Tibial nerve (tissue), 4 donors: ENCODE results near the gene ZNRF1. TPM values are rescaled to one million over a fixed set of nuclear protein-coding genes. Genes with fewer than 3 reads are reported as not detected.
"Not testable (repeated sequence)": the region's sequence is repeated elsewhere in the genome, so short reads cannot be mapped to it uniquely, and the experiment has no call there.

Experiments
- DNase-seq, 2 donors: peaks; one replicate each; pipeline ENCODE4 v3.0.0-alpha.2; 2019; ENCODE audit warnings: low spot score in 2 of 2
- H3K27ac ChIP-seq, 4 donors: fragments of 200-600 bp; sonication (generic) in 3 of 4; one replicate each; pipeline ENCODE4 v1.5.1; 2017 to 2019; ENCODE audit warnings: mild to moderate bottlenecking in 1 of 4
- H3K27me3 ChIP-seq, 2 donors: fragments of 200-600 bp; sonication (generic) in 1 of 2; one replicate each; pipeline versions ENCODE4 v1.5.1 to v1.6.0; 2017 to 2019
- H3K36me3 ChIP-seq, 3 donors: fragments of 200-600 bp; sonication (generic); one replicate each; pipeline ENCODE4 v1.5.1; 2018 to 2019
- H3K4me1 ChIP-seq, 4 donors: fragments of 200-600 bp; sonication (generic) in 3 of 4; one replicate each; pipeline ENCODE4 v1.5.1; 2017 to 2019
- H3K4me3 ChIP-seq, 4 donors: fragments of 200-600 bp; sonication (generic) in 3 of 4; one replicate each; pipeline ENCODE4 v1.5.1; 2017 to 2019; ENCODE audit warnings: mild to moderate bottlenecking in 1 of 4, moderate library complexity in 1 of 4
- H3K9me3 ChIP-seq, 4 donors: fragments of 200-600 bp; sonication (generic) in 3 of 4; one replicate each; pipeline ENCODE4 v1.5.1; 2017 to 2019
- CTCF ChIP-seq, 5 experiments: fragments of 200-600 bp in 3 of 5; fragments of 450-650 bp in 2 of 5; sonication (generic) in 3 of 5; IDR thresholded peaks; one replicate each; pipeline ENCODE4 v1.5.1; 2016 to 2019; ENCODE audit warnings: antibody characterized with exemption in 5 of 5, mild to moderate bottlenecking in 3 of 5, moderate library complexity in 2 of 5
- EP300 ChIP-seq, 2 donors: sonication (generic); formaldehyde crosslinking; IDR thresholded peaks; one replicate each; pipeline ENCODE4 v1.6.1; 2017; ENCODE audit warnings: antibody characterized with exemption in 2 of 2, mild to moderate bottlenecking in 1 of 2
- POLR2A ChIP-seq, 2 donors: fragments of 450-650 bp; IDR thresholded peaks; one replicate each; pipeline ENCODE4 v1.6.1; 2017; ENCODE audit warnings: antibody characterized with exemption in 2 of 2, mild to moderate bottlenecking in 2 of 2, moderate library complexity in 2 of 2
- WGBS, 2 donors: methylation state at CpG; one replicate each; pipeline ENCODE4 v1.1.5; 2018; 5-methylcytosine and 5-hydroxymethylcytosine counted together
- total RNA-seq, 4 donors: library from RNA; depleted of rRNA; stranded (reverse); fragments of >200 nt; gene quantifications; one replicate each; pipeline ENCODE4 v1.1.0, GENCODE V29; 2016

Gene ZNRF1
- total RNA-seq, 4 donors from 2014 or later: 10.3 to 31.4 (median 14.7) TPM

- Histone ChIP-seq H3K4me3 (peak within 1 kb of the TSS; percentile 64 to 100 (median 94)), H3K36me3 (no peaks in the 10 kb centered on the region), H3K27me3 (no peaks in the 10 kb centered on the region), H3K9me3 (no peaks in the 10 kb centered on the region), H3K27ac (peak within 1 kb of the TSS; percentile 76 to 90 (median 88)), H3K4me1 (peaks cover 0 to 27% (median 0%) of the 10 kb centered on the region in 4 donors)
- peak; percentile 99 to 100 for DNase-seq
- 1% methylated on average over 45 to 54 of the region's 68 CpGs for WGBS, 2 donors
- TF ChIP-seq EP300 (IDR thresholded peaks at IDR 0.05) (peak; percentile 70 to 74), POLR2A (IDR thresholded peaks at IDR 0.05) (peak; percentile 8 to 66), CTCF (IDR thresholded peaks at IDR 0.05) (no peak)
These were observed 14.1 kb upstream of the ZNRF1 start, which contains the start of gene WDR59 for GRCh38 chr16:74984529-74985296. Gene WDR59 (minus strand): TSS chr16:74985123. CDS start chr16:74985017, 106 bp downstream.

GRCh38 chr16:74987027-74987681, 11.7 kb upstream of the ZNRF1 start:
- H3K27me3 ChIP-seq: no peaks in the 10 kb centered on the region
- H3K36me3 ChIP-seq: no peaks in the 10 kb centered on the region
- H3K9me3 ChIP-seq: no peaks in the 10 kb centered on the region
- no peak for DNase-seq
- no peak overlapping the region for H3K27ac ChIP-seq
- H3K4me3 ChIP-seq: no peak overlapping the region
- TF ChIP-seq POLR2A (IDR thresholded peaks at IDR 0.05) (no peak), EP300 (IDR thresholded peaks at IDR 0.05) (no peak), CTCF (IDR thresholded peaks at IDR 0.05) (no peak)
- WGBS, 2 donors: 69 to 80% methylated on average over 8 of the region's 8 CpGs
- H3K4me1 ChIP-seq: peaks cover 0 to 27% (median 0%) of the 10 kb centered on the region in 4 donors

- not testable (repeated sequence) for DNase-seq, H3K36me3 ChIP-seq, H3K9me3 ChIP-seq, H3K27me3 ChIP-seq, H3K4me3 ChIP-seq, H3K4me1 ChIP-seq, H3K27ac ChIP-seq
- 86 to 93% methylated on average over 3 of the region's 3 CpGs for WGBS, 2 donors
These were observed 9.0 kb upstream of the ZNRF1 start for GRCh38 chr16:74989864-74990263.

GRCh38 chr16:74990832-74991231, 8.0 kb upstream of the ZNRF1 start:
- TF ChIP-seq CTCF (IDR thresholded peaks at IDR 0.05): no peak
- no peak for TF ChIP-seq POLR2A (IDR thresholded peaks at IDR 0.05)
- no peak for TF ChIP-seq EP300 (IDR thresholded peaks at IDR 0.05)
- DNase-seq: no peak
- Histone ChIP-seq H3K27me3 (no peaks in the 10 kb centered on the region), H3K4me3 (no peak overlapping the region), H3K27ac (no peak overlapping the region), H3K36me3 (no peaks in the 10 kb centered on the region), H3K9me3 (no peaks in the 10 kb centered on the region), H3K4me1 (no peaks in the 10 kb centered on the region)
- WGBS, 2 donors: 93 to 96% methylated on average over 10 of the region's 10 CpGs

- H3K36me3 ChIP-seq: no peaks in the 10 kb centered on the region
- no peaks in the 10 kb centered on the region for H3K4me1 ChIP-seq
- no peak for TF ChIP-seq CTCF (IDR thresholded peaks at IDR 0.05)
- no peak for TF ChIP-seq EP300 (IDR thresholded peaks at IDR 0.05)
- TF ChIP-seq POLR2A (IDR thresholded peaks at IDR 0.05): no peak
- no peak for DNase-seq
- no peaks in the 10 kb centered on the region for H3K9me3 ChIP-seq
- no peaks in the 10 kb centered on the region for H3K27me3 ChIP-seq
- no peak overlapping the region for H3K27ac ChIP-seq
- H3K4me3 ChIP-seq: no peak overlapping the region
- 76 to 80% methylated on average over 5 of the region's 5 CpGs for WGBS, 2 donors
These were observed 7.6 kb upstream of the ZNRF1 start for GRCh38 chr16:74991268-74991592.
